HG02610 (cell line): ENCODE data around the gene DYNC2H1.

Experiments
- ATAC-seq: cut with Tn5 transposase; IDR thresholded peaks from one replicate; pipeline ENCODE4 v1.9.1; 2021; ENCODE audit warnings: mild to moderate bottlenecking, moderate library complexity; ENCODE audit not compliant: unreplicated experiment

The DYNC2H1 gene

GRCh38 chr11:103450241-103450640 is 341.0 kb downstream of the DYNC2H1 start:
- ATAC-seq, result no peak

- ATAC-seq, result no peak
These were observed 343.9 kb downstream of the DYNC2H1 start for GRCh38 chr11:103453126-103453525.

GRCh38 chr11:103453915-103454709 is 344.9 kb downstream of the DYNC2H1 start:
- no peak for ATAC-seq

GRCh38 chr11:103464420-103464819 is 355.2 kb downstream of the DYNC2H1 start:
- ATAC-seq, result no peak

GRCh38 chr11:103465555-103466140 is 356.4 kb downstream of the DYNC2H1 start:
- no peak for ATAC-seq

GRCh38 chr11:103471546-103471945 is 362.3 kb downstream of the DYNC2H1 start:
- ATAC-seq, result no peak

- ATAC-seq, result no peak
These were observed 367.6 kb downstream of the DYNC2H1 start for GRCh38 chr11:103476874-103477273.

- ATAC-seq, result no peak
These were observed 371.2 kb downstream of the DYNC2H1 start for GRCh38 chr11:103480421-103480820.

GRCh38 chr11:103483996-103484395 is 374.8 kb downstream of the DYNC2H1 start:
- ATAC-seq, result no peak

- no peak for ATAC-seq
These were observed 375.3 kb downstream of the DYNC2H1 start for GRCh38 chr11:103484545-103484944.

GRCh38 chr11:103486604-103487003 is 377.4 kb downstream of the DYNC2H1 start:
- ATAC-seq, result no peak

- no peak for ATAC-seq
These were observed 377.9 kb downstream of the DYNC2H1 start for GRCh38 chr11:103487113-103487512.

- ATAC-seq, result no peak
These were observed 378.8 kb downstream of the DYNC2H1 start for GRCh38 chr11:103488031-103488461.

- ATAC-seq, result no peak
These were observed 379.4 kb downstream of the DYNC2H1 start for GRCh38 chr11:103488579-103488978.

- ATAC-seq, result no peak
These were observed 382.6 kb downstream of the DYNC2H1 start for GRCh38 chr11:103491777-103492176.

GRCh38 chr11:103494491-103494890 is 385.3 kb downstream of the DYNC2H1 start:
- no peak for ATAC-seq

- no peak for ATAC-seq
These were observed 388.0 kb downstream of the DYNC2H1 start for GRCh38 chr11:103497268-103497667.

GRCh38 chr11:103499710-103500340 is 390.6 kb downstream of the DYNC2H1 start:
- ATAC-seq, result no peak

- no peak for ATAC-seq
These were observed 406.1 kb downstream of the DYNC2H1 start for GRCh38 chr11:103515283-103515682.

GRCh38 chr11:103520792-103521191 is 411.6 kb downstream of the DYNC2H1 start:
- no peak for ATAC-seq

GRCh38 chr11:103525069-103525468 is 415.8 kb downstream of the DYNC2H1 start:
- no peak for ATAC-seq

GRCh38 chr11:103528046-103528445 is 418.8 kb downstream of the DYNC2H1 start:
- no peak for ATAC-seq
